Effector CD4-positive, alpha-beta T cell (primary cell): ENCODE measurements around the gene ETF1.

Source experiments
- DNase-seq: peaks from one replicate; pipeline ENCODE4 v3.0.0-alpha.2; 2020

ETF1 gene

DNA sequence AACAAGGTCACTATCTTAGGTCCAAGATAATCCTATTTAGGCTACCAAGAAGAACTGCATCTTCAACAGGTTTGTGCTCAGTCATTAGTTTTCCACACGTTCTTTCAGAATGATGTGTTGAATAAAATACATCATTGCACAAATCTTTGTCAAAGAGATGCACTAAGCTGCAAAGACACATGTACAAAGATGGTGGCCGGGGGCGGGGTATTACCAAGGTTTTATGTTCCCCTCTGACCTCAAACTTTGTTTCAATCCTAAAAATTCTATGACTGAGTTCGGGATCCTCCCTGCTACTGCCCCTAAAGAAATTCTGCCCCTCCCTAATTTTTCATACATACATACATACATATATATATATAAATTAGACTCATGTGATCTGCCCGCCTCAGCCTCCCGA, 17.9 kb upstream of the ETF1 start:
- no peak for DNase-seq

DNA sequence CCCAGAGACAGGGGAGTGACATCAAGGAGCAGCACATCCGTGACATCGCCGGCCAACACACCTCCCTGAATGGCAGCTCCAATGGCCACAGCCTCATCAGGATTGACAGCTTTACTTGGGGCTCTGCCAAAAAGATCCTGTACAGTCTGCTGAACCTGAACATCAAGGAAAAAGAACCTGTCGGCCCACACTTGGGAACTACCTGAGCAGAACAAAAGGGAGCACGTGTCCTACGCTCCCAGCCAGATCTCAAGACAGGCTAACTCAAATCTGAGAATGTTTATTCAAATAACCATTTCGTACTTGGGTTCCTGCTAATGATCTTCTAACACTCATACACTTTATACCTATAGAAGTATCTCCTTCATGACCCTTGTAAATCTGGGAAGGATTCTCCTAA, 16.9 kb upstream of the ETF1 start:
- DNase-seq: no peak

DNA sequence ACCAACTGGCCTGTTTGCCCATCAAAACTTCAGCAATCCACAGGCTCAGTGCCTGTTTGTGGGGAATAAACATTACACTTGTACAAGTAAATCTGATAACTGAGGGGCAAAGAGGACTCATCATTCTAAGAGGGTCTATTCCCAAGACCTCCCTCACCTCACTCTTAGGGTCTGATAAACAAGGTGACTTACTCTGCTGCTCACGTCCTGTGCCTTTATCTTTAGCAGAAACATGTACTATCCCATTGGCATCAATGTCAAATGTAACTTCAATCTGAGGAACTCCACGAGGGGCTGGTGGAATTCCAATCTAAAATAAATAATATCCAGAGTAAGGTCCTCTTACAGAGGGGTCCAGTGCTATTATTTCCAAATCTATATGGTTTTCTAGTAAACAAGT, 14.6 kb upstream of the ETF1 start:
- no peak for DNase-seq

DNA sequence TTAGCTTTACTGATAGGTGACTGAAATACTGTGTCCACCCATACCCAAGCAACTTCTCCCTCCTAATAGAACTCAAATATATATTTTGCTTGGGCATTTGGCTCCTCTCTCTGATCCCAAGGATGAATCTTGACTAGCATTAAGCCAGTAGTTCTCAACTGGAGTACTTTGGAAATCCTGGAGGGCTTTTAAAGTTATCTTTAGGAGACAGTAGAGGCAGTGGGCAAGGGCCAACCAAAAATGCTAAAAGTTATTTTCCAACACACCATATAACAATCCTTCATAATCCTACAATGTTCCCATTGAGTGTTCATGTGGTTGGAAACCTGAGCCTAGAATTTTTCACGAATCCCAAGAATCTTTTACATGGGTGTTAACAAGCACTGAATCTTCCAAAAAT, 11.1 kb upstream of the ETF1 start:
- no peak for DNase-seq

DNA sequence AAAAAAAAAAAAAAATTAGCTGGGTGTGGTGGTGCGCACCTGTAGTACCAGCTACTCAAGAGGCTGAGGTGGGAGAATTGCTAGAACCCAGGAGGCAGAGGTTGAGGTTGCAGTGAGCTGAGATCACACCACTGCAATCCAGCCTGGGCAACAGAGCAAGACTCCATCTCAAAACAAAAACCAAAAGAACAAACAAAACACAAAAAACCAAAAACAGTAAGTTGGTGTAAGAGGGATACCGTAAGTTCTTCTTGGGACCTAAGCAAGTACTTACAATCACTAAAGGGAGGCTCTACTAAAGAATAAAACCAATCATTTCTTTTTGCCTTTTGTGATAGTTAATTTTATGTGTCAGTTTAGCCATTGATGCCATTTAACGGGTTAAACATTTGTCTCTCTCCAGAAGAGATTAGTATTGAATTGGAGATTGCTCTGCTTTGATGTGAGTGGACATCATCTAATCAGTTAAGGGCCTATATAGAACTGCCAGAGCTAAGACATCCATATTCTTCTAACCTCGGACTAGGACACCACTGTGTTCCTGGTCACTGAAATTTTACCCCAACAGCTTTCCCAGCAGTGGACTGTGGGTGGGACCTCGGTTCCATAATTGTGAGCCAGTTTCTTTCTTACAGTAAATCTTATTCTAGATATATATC, 10.5 kb upstream of the ETF1 start:
- no peak for DNase-seq

DNA sequence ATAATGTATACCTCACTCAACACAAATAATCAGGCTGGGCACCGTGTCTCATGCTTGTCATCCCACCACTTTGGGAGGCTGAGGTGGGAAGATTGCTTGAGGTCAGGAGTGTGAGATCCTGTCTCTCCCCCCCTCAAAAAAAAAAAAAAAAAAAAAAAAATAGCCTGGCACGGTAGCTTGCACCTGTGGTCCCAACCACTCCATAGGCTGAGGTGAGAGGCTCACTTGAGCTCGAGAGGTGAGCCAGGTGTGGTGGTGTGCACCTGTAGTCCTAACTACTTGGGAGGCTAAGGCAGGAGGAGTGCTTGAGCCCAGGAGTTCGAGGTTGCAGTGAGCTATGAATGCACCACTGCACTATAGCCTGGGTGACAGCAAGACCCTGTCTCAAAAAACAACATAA, 9.6 kb upstream of the ETF1 start:
- no peak for DNase-seq

DNA sequence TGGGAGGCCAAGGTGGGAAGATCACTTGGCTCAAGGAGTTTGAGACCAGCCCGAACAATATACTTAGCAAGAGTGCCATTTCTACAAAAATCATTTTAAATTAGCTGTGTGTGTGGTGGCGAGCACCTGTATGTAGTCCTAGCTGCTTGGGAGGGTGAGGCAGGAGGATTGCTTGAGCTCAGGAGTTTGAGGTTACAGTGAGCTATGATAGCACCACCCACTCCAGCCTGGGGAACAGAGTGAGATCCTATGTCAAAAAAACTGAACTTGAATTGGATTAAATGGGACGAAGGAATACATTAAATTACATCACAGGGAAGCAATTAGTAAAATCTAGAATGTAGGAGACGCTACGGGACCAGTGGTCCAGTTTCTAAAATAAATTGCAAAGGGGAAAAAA, 6.4 kb upstream of the ETF1 start:
- no peak for DNase-seq

DNA sequence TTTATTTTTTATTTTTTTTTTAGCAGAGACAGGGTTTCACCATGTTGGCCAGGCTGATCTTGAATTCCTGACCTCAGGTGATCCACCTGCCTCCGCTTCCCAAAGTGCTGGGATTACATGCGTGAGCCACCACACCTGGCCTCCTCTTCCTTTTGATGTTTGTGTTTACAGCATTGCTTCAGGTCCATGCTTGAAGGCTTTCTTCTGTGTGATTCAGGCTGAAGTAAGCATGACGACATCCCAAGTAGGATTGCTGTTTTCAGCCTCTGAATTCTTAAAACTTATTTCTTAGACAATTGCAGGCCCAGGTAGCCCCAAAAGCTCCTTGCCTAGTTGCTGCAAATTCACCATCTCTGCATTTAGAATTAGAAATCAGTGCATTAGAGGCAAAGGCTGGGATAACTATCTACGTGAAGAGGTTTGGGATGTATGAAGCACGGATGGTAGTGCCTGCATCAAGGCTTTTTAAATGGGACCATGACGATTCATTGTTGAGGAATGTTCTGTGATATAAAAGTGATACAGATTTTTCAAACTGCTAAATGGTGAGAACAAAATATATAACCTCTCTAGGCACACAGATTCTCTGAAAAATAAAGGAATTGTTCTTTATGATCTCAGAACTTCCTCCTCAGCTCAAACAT, 3.0 kb upstream of the ETF1 start:
- DNase-seq: no peak

DNA sequence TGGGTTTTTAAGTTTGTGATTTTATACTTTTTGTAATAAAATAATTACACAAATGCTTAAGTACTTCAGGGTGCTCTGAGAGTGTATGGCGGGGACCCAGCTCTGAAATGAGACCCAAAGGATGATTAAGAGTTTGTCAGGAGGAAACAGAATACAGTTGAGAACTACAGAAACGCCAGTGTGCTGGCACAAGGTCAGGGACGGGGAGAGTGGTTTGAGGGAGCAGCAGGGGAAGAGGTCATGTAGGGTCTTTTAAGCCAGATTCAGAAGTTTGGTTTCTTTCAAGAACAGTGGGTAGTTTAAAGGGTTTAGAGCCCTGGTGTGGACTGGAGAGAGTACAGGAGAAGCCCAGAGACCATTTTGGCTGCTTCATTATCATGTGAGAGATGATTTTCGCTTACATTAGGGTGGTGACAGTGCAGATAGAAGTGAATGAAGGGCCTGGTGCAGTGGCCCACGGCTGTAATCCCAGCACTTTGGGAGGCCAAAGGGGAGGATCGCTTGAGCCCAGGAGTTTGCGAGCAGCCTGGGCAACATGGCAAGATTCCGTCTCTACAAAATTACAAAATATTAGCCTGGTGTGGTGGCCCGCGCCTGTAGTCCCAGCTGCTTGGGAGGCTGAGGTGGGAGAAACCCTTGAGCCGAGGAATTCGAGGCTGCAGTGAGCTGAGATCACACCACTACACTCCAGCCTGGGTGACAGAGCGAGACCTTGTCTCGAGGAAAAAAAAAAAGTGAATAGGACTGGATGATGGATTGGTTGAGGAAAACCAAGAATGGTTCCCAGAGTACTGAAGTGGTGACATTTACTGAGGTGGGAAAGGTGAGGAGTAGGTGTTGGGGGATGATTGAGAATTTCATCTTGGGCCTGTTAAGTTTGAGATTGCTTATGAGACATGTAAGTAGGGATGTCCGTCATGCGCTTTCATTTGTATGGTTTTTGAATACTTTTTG, 1.4 kb upstream of the ETF1 start:
- no peak for DNase-seq

DNA sequence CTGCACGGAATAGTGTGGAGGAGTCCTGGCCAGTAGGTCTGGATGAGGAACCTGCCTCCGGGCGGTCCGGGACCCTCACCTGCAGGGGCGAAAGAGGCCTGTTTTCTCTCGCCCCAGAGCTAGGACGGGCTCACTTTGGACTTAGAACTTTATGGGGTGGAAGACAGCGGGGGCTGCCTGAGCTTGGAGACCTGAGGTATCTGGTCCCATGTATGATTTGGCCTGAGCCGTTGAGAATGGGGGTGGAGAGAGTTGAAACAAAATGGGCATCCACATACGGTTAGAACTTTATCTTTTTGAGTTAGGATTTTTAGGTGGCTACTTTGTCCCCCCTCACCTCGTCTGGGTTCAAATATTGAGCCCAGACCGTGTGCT, 681 bp upstream of the ETF1 start:
- no peak for DNase-seq

DNA sequence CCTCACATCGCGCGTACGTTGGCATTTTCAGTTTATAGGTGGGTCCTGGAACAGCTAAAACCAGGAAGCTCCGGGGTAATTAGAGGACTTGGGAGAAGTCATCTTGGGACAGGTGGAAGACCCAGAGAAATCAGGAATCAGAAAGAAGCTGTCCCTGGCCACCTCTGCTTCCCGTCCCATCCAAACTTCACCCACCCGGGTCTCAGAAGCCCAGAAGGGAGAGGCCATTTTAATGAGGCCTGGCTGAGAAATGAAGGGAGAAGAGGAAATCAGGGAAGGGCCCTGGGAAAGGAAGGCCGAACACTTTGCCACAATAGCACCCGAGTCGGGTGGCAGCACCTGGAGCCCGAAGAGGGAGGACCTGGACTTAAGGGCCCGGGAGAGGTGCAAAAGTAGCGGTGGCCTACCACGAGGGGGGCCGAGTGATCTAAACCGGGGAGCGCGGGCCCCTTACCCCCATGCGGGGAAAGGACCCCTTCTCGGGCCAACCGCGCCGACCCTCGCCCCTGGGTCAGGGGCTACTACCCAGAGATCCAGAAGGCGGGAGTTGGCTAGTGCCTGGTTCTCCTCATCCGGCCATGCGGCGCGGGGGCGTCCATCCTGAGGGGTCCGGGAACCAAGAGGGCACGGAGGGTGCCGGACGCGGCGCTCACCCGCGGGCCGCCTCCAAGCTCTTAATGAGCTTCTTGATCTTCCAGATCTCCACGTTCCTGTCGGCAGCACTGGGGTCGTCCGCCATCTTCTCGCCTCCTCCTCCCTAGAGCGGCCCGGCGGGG, 668 bp downstream of the ETF1 start:
- no peak for DNase-seq

DNA sequence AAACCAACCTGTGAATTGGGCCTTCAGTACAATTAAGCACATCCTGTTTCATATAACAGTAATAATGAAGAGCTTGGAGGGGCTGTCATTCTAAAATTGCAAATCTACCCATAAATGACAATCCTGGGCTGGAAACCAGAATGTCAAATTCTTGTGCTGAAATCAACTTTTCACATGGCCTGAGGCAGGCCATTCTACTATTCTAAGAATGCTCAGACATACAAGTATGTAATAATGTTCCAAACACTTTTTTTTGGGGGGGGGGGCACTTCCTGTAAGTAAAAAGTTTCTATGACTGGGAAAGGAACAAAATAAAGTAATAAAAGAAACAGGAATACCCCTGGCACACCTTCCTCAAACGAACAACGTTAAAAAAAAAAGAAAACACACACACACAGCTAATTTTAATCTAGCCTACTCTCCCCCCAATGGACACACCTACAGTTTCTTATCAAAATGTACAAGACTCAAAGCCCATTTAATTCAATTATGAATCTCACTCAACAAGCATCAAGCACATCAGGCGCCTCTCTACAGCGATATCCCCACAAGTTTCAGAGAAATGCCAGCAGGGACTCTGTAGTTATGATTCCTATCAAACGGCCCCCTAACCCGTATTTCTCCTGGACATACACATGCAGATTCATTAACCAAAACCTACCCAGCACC, 1.4 kb downstream of the ETF1 start:
- no peak for DNase-seq

DNA sequence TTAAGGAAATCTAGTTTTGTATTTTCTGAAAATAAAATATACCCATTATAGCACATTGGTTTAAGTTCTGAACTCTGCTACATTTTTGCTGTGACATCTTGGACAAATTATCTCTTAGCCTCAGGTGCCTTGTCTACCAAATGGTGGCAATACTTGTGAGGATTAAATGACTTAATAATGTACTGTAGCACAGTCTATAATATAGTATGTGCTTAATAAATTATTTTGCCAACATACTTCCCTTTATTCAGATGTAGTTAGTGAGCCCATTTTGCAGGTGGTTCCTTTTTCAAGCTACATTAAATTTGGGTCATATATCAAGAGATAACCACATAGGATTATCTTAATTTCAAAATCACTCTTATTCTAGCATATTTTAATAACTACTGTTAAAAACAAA, 3.2 kb downstream of the ETF1 start:
- no peak for DNase-seq

DNA sequence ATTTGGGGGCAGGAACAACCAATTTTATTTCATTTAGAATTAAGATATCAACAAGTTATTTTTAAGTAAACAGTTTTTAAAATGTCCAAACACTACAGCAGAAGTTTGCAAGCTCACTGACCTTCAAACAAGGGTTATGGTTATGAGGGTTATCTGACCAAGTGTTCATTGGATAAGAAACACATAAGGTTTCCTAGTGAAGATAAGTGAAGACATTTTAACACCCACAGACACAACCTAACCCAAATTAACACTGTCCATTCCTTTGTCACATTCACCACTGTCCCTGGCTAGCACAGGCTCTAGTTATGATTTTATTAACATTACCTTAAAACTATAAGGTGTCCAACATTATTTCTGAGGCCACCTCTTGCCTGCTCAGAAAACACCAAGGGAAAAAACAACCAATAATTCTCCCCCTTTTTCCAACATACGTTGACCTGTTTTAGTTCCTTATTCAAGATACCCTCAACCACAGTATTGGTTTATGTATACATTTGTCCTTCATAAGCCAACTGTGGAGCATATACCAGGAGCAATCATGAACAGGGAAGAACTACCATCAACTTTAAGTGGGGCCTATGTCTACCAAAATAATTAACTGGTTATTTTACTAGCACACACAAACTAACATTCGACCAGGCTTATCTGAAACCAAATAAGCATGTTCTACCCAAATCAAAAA, 4.0 kb downstream of the ETF1 start:
- no peak for DNase-seq

DNA sequence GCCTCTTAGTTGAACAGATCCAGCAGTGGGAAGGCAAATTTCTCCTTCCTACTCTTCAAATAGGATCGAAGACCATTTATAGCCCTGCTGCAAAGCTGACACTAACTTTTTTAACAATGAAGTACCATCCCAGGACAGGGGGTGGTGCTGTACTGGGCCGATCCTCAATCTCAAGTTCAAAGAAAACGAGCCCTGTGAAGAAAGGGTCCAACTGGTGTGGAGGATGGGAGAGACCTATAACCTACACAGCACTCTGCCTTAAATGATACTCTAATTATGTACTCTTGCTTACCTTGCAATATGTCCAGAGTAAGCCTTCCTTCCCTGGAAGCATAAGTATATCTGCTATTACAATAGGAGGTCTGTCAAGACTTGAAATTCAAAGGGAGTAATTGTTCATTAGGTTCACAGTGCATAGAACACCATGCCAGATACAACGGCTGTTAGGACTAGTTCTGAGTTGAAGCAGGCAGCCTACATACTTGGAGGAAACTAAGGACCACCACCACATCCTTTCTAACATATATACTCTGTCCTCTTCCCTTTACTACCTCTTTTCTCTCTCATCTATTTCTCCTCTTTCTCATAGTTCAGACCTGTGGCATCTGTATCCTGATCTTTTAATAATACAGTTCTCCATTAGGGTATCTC, 6.2 kb downstream of the ETF1 start:
- no peak for DNase-seq

DNA sequence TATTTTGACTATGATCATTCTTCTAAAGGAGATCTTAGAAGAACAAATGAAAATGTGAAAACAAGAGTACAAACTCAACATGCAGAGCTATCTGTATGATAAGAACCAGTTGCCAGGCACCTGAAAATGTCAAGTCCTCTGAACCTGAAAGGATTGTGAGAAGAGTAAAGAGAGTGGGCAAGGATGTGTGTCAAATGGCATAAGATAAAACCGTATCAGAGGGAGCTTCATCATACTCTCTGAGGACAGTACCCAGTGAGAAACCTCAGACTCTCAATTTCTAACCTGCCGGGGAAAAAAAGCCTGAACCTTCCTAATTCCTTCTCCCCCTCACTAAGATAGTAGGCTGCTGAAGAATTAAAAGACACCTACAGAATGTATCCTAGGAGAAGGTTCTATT, 6.8 kb downstream of the ETF1 start:
- no peak for DNase-seq

DNA sequence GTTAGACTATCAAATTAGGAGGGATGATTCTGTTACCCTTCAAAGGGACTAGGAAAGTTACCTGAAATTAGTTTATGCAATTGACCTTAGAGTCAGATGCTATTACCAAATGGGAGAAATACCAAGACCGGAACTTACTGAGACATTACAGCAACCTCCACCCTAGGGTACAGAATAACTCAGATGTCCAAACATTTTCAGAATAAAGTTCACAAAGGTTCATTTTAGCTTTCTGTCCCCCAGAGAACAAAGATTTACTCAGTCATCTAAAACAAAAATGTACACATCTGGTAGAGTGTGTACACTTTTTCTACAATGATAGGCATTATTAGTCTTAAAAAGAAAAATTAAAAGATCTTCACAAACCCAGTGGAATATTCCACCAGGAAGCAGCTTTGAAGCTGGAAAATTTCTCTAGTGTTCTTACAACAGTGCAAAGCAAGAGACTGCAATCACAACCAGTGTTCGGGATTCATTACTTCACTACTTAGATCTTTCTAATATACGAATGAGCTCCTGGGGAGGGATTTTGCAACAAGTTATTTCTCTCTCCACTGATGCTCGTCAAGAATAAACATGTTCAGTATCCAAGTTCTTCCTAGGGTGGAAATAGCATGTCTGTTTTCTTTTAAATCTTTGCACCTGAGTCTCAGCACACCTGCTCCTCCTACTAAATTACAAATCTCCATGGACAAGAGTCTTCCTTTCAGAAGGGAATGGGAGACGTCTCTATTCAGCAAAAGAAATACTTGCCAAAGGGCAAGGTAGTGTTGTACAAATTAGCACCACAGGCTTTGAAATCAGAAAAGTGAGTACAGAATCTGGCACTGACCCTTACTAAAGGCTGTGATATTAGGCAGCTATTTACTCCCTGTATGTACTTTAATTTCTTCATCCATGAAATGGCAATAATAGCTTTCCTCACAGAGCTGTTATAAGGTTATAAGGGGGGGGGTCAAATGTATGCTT, 8.8 kb downstream of the ETF1 start:
- no peak for DNase-seq

DNA sequence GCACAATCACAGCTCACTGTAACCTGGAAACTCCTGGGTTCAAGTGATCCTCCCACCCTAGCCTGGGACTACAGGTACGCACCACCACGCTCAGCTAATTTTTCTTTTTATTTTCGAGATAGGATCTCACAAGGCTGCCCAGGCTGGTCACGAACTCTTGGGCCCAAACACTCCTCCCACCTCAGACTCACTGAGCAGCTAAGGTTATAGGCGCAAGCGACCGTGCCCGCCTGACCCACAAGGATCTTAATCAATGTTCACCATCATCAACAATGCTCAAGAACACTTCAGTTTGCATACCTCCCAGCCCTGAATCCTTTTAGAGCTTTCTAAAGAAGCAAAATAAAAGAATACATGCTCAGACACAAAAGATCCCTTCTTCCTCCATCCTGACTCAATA, 13.2 kb downstream of the ETF1 start:
- DNase-seq: no peak

DNA sequence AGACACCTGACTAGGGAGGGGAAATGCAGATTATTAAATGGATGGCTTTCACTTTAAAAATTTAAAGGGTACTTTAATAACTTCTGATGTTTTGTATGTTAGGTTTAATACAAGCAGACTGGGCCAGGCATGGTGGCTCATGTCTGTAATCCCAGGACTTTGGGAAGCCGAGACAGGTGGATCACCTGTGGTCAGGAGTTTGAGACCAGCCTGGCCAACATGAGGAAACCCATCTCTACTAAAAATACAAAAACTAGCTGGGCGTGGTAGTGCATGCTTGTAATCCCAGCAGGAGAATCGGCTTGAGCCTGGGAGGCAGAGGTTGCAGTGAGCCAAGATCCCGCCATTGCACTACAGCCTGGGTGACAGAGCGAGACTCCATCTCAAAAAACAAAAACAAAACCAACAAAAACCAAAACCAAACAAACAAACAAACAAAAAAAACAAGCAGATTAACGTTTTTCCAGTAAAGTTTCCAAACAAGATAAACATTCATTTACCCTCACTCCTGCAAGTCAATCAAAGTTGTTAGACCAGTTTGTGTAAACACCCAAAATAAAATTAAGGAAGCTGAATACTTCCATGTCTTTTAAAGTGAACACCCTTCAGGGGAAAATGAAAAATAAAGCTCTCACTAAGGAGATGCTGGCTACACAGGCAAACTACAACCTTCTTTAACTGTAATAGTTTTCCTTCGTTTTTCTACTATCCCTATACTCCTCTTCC, 14.1 kb downstream of the ETF1 start:
- no peak for DNase-seq

DNA sequence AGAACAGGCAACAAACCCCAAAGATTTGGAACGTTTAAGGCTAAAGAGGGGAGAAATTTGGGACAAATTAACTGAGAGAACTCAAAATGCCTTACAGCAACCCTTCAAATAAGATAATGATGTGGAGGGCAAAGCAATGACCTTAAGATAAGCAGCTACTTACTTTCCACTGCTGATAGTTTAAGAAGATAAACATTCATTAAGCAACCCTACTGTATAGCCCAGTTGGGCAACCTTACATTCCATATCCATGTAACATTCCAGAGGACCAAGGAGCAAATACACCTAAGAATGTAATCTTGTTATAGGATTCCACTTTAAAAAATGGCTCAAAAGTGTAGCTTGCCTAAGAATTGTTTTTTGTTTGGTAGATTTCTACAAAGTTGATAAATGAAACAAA, 14.8 kb downstream of the ETF1 start:
- no peak for DNase-seq
